Activated CD8-positive, alpha-beta memory T cell treated with anti-CD3 and anti-CD28 coated beads, Interleukin-2, amount 50 U/mL, for 24 hours (primary cell): ENCODE measurements around the gene TUSC2.
A peak's percentile ranks its signal among the peaks of the same experiment; 100 is the strongest.
"Not testable (repeated sequence)": the region's sequence is repeated elsewhere in the genome, so short reads cannot be mapped to it uniquely, and the experiment has no call there.

Experiments used
- DNase-seq: peaks from one replicate; pipeline ENCODE4 v3.0.0-alpha.2; 2020; ENCODE audit errors: extremely low read depth

TUSC2 gene

GRCh38 chr3:50294492-50295403 is 33.3 kb downstream of the TUSC2 start:
- no peak for DNase-seq

GRCh38 chr3:50294089-50294488 is 33.9 kb downstream of the TUSC2 start:
- no peak for DNase-seq

GRCh38 chr3:50293079-50293801 is 34.8 kb downstream of the TUSC2 start:
- no peak for DNase-seq

GRCh38 chr3:50292159-50293078 is 35.6 kb downstream of the TUSC2 start, which contains the start of gene IFRD2:
Gene IFRD2 (minus strand): TSS chr3:50292429. CDS start chr3:50292274, 155 bp downstream.
- DNase-seq: peak; percentile 84

DNA sequence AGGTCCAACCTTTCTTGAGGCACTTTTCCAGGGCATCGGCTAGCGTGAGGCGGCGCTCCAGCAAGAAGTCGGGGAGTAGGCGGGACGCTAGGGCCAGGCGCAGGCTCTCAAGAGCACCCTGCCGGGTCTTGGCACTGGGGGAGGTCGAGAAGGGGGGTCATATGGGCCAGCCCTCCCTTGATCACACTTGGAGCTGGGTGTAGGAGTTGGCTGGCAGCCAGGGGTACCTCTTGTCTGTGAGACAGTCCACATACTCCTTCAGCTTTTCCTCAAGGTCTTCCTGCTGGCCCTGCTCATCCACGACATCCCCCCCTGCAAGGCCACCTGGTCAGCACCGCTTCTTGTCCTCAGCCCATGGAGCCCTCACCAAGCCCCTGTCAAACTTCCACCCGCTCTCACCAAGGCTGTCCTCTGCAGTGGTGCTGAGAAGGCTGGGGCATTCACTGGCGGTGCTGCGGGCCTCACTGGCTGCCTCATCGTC is 37.8 kb downstream of the TUSC2 start:
- DNase-seq: no peak

GRCh38 chr3:50289130-50289529 is 38.9 kb downstream of the TUSC2 start:
- DNase-seq: no peak

GRCh38 chr3:50288387-50289007 is 39.5 kb downstream of the TUSC2 start:
- no peak for DNase-seq

- no peak for DNase-seq
Observed at GRCh38 chr3:50287262-50287661, 40.8 kb downstream of the TUSC2 start.

DNA sequence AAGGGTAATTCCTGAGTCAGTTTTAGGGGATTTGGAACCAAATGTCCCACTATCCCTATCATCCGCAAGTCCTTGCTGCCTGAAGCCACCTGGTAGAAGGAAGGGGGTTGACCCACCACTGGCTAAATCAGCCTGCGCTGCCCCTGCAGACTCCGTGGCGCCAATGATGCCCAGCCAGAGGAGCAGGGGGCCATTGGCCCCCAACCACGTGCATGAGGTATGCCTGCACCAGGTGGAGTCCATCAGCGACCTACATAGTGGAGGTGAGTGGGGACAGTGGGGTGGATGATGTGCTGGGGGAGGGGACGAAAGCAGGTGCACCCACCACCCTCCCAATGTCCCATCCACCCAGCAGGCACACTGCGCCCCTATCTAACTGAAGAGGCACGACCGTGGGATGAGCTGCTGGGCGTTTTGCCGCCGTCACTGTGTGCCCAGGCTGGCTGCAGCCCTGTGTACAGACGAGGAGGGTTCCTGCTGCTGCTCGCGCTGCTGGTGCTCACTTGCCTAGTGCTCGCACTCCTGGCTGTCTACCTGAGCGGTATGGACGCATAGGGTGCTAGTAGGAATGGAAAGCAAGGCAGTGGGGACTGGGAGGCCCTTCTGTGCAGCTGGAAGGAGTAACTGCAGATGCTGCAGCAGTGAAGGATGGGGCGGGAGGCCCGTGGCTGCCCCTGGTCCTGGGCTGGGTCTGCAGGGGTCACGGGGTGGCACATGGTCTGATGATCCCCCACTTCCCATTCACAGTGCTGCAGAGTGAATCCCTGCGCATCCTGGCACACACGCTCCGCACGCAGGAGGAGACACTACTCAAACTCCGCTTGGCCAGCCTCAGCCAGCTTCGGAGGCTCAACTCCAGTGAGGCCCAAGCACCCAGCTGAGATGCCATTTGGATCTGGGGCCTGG is 41.4 kb downstream of the TUSC2 start:
- no peak for DNase-seq

GRCh38 chr3:50284121-50284520 is 43.9 kb downstream of the TUSC2 start:
- DNase-seq: not testable (repeated sequence)

DNA sequence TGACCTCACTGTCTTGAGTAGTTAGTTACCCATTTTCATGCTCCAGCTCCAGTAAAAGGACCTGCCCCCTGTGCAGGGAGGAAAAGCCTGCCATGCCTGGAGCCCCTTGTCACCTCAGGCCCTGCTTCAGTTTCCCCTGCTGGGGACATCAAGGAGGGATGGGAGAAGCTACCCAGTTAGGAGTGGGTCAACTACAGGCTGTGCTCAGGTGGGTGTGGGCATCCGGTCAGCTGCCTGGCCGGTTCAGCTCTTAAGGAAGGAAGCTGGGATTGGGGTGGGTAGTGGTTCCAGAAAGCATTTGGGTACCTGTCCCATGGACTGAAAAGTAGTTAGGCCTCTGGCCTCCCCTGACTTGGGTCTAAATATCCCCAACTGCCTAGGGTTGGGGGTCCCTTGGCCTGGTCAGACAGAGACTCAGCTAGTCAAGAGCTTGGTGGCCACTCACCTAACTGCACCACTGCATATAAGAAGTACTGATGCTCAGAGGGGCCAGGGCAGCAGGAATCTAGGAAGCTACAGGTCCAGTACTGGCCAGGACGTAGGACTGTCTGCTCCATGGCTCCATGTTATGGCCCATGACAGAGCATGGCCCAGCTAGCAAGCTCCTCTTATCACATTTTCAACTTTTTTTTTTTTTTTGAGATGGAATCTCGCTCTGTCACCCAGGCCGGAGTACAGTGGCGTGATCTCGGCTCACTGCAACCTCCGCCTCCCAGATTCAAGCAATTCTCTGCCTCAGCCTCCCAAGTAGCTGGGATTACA is 48.6 kb downstream of the TUSC2 start:
- no peak for DNase-seq

DNA sequence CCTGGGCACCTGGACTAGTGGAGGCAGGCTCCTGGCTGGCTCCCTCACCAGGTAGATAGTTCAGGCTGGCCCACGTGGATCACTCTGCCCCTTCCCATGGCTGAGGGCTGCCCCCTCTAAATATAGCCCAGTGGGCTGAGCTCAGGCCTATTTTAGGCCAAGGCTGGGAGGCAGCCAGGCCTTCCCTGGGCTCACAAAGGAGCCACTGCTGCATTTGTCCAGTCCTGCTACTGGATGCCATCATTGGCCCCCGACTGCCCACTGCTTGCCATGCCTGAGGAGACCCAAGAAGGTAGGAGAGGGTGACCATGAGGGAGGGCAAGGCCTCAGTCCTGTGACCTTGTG is 49.2 kb downstream of the TUSC2 start, which contains the start of gene LSMEM2:
LSMEM2 (plus strand) TSS at position 208 of the 345 bp plus-strand sequence; CDS start at position 235, 27 bp downstream.
- no peak for DNase-seq

- no peak for DNase-seq
Observed at GRCh38 chr3:50278123-50278879, 49.7 kb downstream of the TUSC2 start.

- DNase-seq: no peak
Observed at GRCh38 chr3:50276762-50277101, 51.3 kb downstream of the TUSC2 start.

- no peak for DNase-seq
Observed at GRCh38 chr3:50275996-50276761, 51.8 kb downstream of the TUSC2 start.

- DNase-seq: no peak
Observed at GRCh38 chr3:50275141-50275995, 52.7 kb downstream of the TUSC2 start.
